ENCODE data around the gene WDR4. TPM values are rescaled to one million over a fixed set of nuclear protein-coding genes. Genes with fewer than 3 reads are reported as not detected.

WDR4 gene
- total RNA-seq, 2 donors from 2014 or later = 10.3 to 18.5 TPM

- ATAC-seq (ENCODE audit: insufficient number of reproducible peaks, low FRiP score, low read depth) (no peak), DNase-seq (ENCODE audit: low spot score) (no peak)
- TF ChIP-seq CTCF (IDR thresholded peaks at IDR 0.05) = no peak
- no peaks in the 10 kb centered on the region for H3K36me3 ChIP-seq
- H3K27ac ChIP-seq = no peak overlapping the region
- H3K9me3 ChIP-seq = no peaks in the 10 kb centered on the region
- no peak overlapping the region for H3K4me3 ChIP-seq
- no peaks in the 10 kb centered on the region for H3K4me1 ChIP-seq (ENCODE audit: control insufficient read depth in 1 of 2, low read depth in 2 of 2)
- no peaks in the 10 kb centered on the region for H3K27me3 ChIP-seq (replicated peaks; ENCODE audit: insufficient read depth)
Observed at GRCh38 chr21:42836767-42837301, 42.5 kb downstream of the WDR4 start.

DNA sequence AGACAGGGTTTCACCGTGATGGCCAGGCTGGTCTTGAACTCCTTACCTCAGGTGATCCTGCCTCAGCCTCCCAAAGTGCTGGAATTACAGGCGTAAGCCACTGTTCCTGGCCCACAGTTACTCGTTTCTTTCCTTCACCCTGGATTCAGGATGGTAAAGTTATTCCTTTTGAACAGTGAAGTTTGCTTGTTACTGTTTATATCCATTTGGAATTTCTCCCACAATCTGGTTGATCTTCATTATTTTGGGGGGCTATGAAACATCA is 43.0 kb downstream of the WDR4 start:
- DNase-seq (ENCODE audit: low spot score) (no peak), ATAC-seq (ENCODE audit: insufficient number of reproducible peaks, low FRiP score, low read depth) (no peak)
- no peak overlapping the region for H3K4me3 ChIP-seq
- H3K9me3 ChIP-seq = no peaks in the 10 kb centered on the region
- H3K27me3 ChIP-seq (replicated peaks; ENCODE audit: insufficient read depth) = no peaks in the 10 kb centered on the region
- H3K4me1 ChIP-seq (ENCODE audit: control insufficient read depth in 1 of 2, low read depth in 2 of 2) = no peaks in the 10 kb centered on the region
- no peak overlapping the region for H3K27ac ChIP-seq
- H3K36me3 ChIP-seq = no peaks in the 10 kb centered on the region
- no peak for TF ChIP-seq CTCF (IDR thresholded peaks at IDR 0.05)

DNA sequence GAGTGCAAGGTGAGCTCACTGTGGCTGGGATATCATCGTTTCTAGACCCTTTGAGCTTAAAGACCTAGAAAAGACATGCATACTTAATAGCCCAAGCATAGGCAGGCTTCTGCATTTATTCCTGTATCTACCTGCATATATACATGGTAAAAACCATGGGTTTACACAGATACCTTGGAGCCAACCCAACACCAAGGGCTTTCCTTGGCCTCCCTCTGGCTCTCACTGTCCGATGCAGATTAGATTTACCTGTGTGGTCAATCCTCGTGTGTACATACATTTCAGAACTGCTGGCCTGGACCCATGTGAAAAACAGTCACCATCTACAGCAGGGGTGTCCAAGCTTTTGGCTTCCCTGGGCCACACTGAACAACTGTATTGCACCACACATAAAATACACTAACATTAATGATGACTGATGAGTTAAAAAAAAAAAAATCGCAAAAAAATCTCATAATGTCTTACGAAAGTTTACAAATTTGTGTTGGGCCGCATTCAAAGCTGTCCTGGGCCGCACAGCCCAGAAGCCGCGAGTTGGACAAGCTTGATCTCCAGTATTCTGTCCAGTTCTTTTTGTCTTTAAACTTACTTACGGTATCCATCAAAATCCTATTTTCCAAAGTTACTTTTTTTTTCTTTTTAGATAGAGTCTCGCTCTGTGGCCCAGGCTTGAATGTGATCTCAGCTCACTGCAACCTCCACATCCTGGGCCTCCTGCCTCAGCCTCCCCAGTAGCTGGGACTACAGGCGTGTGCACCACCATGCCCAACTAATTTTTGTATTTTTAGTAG is 43.5 kb downstream of the WDR4 start:
- H3K27me3 ChIP-seq (replicated peaks; ENCODE audit: insufficient read depth) = peaks cover 1% of the 10 kb centered on the region
- DNase-seq (ENCODE audit: low spot score) = no peak
- no peaks in the 10 kb centered on the region for H3K4me1 ChIP-seq (ENCODE audit: control insufficient read depth in 1 of 2, low read depth in 2 of 2)
- no peak overlapping the region for H3K4me3 ChIP-seq
- ATAC-seq (ENCODE audit: insufficient number of reproducible peaks, low FRiP score, low read depth) = no peak
- H3K27ac ChIP-seq = no peak overlapping the region
- H3K36me3 ChIP-seq = no peaks in the 10 kb centered on the region
- TF ChIP-seq CTCF (IDR thresholded peaks at IDR 0.05) = no peak
- no peaks in the 10 kb centered on the region for H3K9me3 ChIP-seq

DNA sequence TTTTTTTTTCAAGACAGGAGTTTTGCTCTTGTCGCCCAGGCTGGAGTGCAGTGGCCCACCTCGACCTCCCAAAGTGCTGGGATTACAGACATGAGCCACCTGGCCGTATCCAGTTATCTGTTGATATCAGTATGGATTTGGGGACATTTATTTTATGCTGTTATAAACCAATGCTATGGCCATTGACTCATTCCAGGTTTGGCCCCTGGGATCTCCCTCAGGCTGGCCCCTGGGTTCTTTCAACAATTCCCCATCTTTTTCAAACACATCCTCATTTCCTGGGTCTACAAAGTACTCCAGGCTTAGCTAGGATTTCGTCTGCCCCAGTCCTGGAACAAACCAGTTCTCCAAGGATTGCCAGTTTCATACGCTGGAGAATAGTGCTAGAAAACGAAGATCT is 44.1 kb downstream of the WDR4 start:
- Histone ChIP-seq H3K9me3 (no peaks in the 10 kb centered on the region), H3K4me3 (no peak overlapping the region), H3K27ac (no peak overlapping the region), H3K4me1 (ENCODE audit: control insufficient read depth in 1 of 2, low read depth in 2 of 2) (no peaks in the 10 kb centered on the region), H3K27me3 (replicated peaks; ENCODE audit: insufficient read depth) (peaks cover 3% of the 10 kb centered on the region), H3K36me3 (no peaks in the 10 kb centered on the region)
- no peak for DNase-seq (ENCODE audit: low spot score)
- ATAC-seq (ENCODE audit: insufficient number of reproducible peaks, low FRiP score, low read depth) = no peak
- no peak for TF ChIP-seq CTCF (IDR thresholded peaks at IDR 0.05)

DNA sequence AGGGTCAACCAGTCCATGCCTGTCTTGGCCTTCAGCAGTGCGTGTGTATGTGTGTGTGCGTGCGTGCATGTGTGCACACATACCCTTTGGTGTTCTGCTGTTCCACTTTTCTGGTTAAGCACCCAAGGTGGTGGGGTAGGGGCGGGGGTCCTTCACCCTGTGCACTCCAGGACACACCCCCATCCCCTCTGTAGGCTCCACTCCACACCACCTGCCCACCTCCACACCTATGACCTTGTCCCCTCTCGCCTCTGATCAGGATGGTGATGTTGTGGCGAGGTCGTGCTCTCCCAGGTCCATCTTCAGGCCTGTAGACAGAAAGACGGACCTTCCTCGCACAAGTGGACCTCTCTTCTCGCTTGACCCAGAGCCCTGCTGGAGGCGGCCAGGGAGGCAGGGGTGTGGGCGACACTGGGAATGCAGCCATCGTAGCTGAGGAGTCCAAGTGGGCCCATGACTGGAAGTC is 44.6 kb downstream of the WDR4 start:
- no peak for ATAC-seq (ENCODE audit: insufficient number of reproducible peaks, low FRiP score, low read depth)
- H3K9me3 ChIP-seq = no peaks in the 10 kb centered on the region
- H3K27me3 ChIP-seq (replicated peaks; ENCODE audit: insufficient read depth) = peaks cover 3% of the 10 kb centered on the region
- no peaks in the 10 kb centered on the region for H3K4me1 ChIP-seq (ENCODE audit: control insufficient read depth in 1 of 2, low read depth in 2 of 2)
- H3K4me3 ChIP-seq = no peak overlapping the region
- H3K27ac ChIP-seq = no peak overlapping the region
- DNase-seq (ENCODE audit: low spot score) = no peak
- no peak for TF ChIP-seq CTCF (IDR thresholded peaks at IDR 0.05)
- H3K36me3 ChIP-seq = no peaks in the 10 kb centered on the region
